Lower leg skin (tissue), 4 donors: ENCODE data around the gene EML4. TPM values are rescaled to one million over a fixed set of nuclear protein-coding genes. Genes with fewer than 3 reads are reported as not detected.
A peak's percentile ranks its signal among the peaks of the same experiment; 100 is the strongest.

Experiments
- DNase-seq, 2 donors: peaks; one replicate each; pipeline ENCODE4 v3.0.0-alpha.2; 2019; ENCODE audit warnings: low spot score in 2 of 2
- H3K4me3 ChIP-seq: fragments of 200-600 bp; sonication (generic); 2 replicates; pipeline ENCODE4 v1.5.1; 2017; ENCODE audit warnings: mild to moderate bottlenecking, low read depth; ENCODE audit not compliant: poor library complexity, severe bottlenecking
- POLR2A ChIP-seq, 2 donors: fragments of 450-650 bp; IDR thresholded peaks; one replicate each; pipeline ENCODE4 v1.6.1; 2016 to 2017; ENCODE audit warnings: antibody characterized with exemption in 2 of 2, mild to moderate bottlenecking in 1 of 2, moderate library complexity in 1 of 2
- WGBS, 2 donors: methylation state at CpG; one replicate each; pipeline ENCODE4 v1.1.5; 2018; 5-methylcytosine and 5-hydroxymethylcytosine counted together
- intact Hi-C: fragments of 100-400 bp; cut with DNase I; formaldehyde crosslinking; loops from one replicate; pipeline ENCODE4 v1.15.0; 2023; ENCODE audit warnings: low total_unique reads
- total RNA-seq, 4 donors: library from RNA; depleted of rRNA; stranded (reverse); fragments of >200 nt; gene quantifications; one replicate each; pipeline ENCODE4 v1.1.0, GENCODE V29; 2016
- TF ChIP-seq, protein P1 (sequence below), 3 donors: fragments of 450-650 bp; IDR thresholded peaks; one replicate each; pipeline ENCODE4 v1.5.1; 2016; ENCODE audit warnings: antibody characterized with exemption in 3 of 3, mild to moderate bottlenecking in 3 of 3, moderate library complexity in 2 of 3

Gene EML4
- total RNA-seq, 4 donors from 2014 or later = 29.5 to 37.4 (median 33.6) TPM

DNA sequence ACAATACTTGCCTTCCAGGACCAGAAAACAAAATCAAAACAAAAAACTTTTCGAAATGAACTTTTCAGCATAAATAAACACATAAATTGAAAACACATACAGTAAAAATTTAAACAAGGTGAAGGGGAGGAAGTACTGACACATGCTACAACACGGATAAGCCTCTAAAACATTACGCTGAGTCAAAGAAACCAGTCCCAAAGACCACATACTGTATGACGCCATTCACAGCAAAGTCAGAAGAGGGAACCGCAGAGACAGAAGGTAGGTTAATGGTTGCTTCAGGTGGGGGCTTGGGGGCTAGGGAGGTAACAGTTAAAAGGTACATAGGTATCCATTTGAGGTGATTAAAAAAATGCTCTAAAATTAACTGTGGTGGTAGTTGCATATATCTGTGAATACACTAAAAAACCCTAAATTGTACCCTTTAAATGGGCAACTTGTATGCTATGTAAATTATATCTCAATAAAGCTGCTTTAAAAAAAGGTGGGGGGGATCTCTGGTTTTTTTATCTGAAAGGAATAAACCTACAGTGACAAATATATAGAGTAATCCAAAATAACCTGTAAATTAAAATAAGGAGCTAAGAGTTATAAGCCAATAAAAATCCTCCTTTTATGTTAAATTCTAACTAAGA, 184.8 kb downstream of the EML4 start:
- DNase-seq = no peak
- H3K4me3 ChIP-seq = no peak overlapping the region
- no peak for TF ChIP-seq POLR2A (IDR thresholded peaks at IDR 0.05)
- TF ChIP-seq, protein P1, sequence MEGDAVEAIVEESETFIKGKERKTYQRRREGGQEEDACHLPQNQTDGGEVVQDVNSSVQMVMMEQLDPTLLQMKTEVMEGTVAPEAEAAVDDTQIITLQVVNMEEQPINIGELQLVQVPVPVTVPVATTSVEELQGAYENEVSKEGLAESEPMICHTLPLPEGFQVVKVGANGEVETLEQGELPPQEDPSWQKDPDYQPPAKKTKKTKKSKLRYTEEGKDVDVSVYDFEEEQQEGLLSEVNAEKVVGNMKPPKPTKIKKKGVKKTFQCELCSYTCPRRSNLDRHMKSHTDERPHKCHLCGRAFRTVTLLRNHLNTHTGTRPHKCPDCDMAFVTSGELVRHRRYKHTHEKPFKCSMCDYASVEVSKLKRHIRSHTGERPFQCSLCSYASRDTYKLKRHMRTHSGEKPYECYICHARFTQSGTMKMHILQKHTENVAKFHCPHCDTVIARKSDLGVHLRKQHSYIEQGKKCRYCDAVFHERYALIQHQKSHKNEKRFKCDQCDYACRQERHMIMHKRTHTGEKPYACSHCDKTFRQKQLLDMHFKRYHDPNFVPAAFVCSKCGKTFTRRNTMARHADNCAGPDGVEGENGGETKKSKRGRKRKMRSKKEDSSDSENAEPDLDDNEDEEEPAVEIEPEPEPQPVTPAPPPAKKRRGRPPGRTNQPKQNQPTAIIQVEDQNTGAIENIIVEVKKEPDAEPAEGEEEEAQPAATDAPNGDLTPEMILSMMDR (IDR thresholded peaks at IDR 0.05) = no peak
- intact Hi-C loops = no loop called here
- 82 to 84% methylated on average over 5 of the region's 5 CpGs for WGBS, 2 donors

DNA sequence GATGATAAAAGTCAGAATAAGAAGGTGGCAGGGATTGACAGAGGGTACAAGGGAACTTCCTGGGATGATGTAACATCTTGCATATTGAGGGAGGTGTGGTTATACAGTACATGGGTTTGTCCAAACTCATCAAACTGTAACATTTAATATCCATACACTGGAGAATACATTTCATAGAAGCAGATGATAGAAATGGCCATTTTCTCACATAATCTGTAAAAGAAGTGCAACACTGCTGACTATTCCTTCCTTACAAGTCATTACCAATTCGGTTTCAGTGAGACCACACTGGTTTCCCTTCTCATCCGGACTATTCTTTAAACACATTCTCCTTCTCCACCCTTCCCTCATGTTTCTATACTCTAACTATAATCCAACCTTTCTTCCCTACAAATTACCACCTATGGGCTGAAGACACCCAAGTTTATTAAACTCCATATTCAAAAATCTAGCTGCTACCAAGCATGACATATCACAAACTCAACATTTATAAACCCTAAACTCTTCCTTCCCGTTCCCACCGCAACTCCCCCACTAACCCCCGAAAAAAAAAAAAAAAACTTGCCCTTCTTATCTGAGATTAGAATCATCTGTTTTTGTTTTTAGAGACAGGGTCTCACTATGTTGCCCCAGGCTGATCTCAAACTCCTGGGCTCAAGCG, 190.3 kb downstream of the EML4 start:
- H3K4me3 ChIP-seq = no peak overlapping the region
- TF ChIP-seq, protein P1 (IDR thresholded peaks at IDR 0.05) = no peak
- TF ChIP-seq POLR2A (IDR thresholded peaks at IDR 0.05) = no peak
- WGBS, 2 donors = 22 to 25% methylated on average over 6 of the region's 6 CpGs
- intact Hi-C loops = no loop called here
- DNase-seq = no peak

DNA sequence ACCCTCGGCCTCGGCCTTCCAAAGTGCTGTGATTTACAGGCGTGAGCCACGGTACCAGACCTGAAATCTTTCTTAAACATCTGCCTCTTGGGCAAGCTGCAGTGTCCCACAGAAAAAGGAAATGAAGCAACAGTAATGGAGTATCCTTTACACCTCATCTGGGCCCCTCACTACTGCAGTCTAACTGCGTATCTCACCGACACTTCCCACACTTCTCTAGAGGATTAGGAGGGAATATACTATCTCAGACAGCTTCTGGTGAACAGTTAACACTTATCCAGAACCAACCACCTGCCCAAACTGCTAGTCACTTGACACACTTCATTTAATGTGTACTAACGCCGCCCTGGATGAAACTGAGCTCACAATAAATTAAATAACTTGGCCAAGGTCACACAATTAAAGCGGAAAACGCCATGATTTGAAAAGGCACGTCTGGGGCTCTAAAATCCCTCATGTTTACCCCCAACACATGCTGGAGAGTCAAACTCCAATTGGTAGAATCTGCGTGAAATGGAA, 190.9 kb downstream of the EML4 start:
- TF ChIP-seq, protein P1 (IDR thresholded peaks at IDR 0.05) = no peak
- TF ChIP-seq POLR2A (IDR thresholded peaks at IDR 0.05) = no peak
- 3 to 7% methylated on average over 12 of the region's 12 CpGs for WGBS, 2 donors
- peak overlapping the region; percentile 97 for H3K4me3 ChIP-seq
- DNase-seq = no peak
- intact Hi-C loops = no loop called here

DNA sequence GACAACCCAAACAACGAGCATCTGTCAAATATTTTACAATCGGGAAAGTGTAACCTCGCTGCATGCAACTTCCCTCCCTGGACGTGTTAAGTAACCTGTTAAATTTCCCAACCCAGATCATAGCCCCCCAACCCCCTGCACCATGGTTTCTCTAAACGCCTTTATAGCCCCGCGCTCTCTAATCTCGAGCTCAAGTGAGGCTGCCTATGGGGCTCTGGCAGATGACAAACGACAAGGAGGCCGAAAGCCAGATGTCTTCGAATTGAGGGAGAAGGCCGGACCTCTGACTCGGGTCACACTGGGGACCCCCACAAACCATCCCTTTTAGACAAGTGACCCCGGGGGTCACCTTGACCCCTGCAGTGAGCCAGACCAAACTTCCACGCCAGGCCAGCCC, 191.3 kb downstream of the EML4 start:
- DNase-seq = no peak
- intact Hi-C loops = no loop called here
- TF ChIP-seq, protein P1 (IDR thresholded peaks at IDR 0.05) = no peak
- TF ChIP-seq POLR2A (IDR thresholded peaks at IDR 0.05) = no peak
- H3K4me3 ChIP-seq = peak overlapping the region; percentile 97
- WGBS, 2 donors = 0 to 1% methylated on average over 12 to 15 of the region's 15 CpGs

DNA sequence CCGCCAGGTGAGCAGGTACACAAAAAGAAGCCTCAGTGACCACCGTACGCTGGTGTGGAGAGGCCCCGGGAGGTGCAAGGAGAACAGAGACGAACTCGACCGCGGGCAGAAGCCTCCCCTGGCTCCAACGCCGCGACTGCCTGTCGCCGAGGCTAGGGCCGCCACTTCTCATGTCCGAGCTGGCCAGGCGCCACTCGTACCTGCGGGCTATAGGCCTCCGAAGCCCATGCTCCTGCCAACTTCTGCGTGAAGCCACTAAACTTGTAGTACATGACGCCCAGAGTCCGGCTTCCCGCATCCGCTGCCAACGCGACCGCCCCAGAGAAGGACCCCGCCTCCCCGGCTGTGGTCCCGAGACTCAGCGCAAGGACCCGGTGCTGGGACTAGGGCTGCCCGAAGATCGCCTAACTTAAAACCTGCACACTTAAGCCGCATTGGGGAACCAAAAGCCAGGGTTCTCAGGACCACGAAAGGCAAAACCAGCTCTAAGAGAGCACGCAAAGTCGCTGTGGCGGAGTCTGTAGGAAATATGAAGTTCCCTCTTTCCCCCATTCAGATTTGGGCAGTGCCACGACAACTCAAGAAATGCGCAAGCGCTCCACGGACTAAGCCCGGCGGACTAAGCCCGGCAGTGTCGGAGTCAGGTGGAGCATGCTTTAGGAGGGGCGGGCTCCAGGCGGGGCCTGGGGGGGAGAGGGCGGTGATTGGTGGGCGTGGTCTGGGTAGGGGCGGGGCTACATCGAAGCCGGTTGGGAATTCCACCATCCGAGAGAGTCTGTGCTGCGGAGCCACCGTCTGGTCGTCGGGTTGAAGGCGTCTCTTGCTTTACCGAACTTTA, 192.0 kb downstream of the EML4 start, which contains the start of gene COX7A2L:
COX7A2L (minus strand) TSS at position 328 of the 838 bp plus-strand sequence; CDS start at position 272, 56 bp downstream.
- peak; percentile 96 to 99 for DNase-seq
- H3K4me3 ChIP-seq = peak within 1 kb of the TSS; percentile 97
- TF ChIP-seq POLR2A (IDR thresholded peaks at IDR 0.05) = no peak
- intact Hi-C loops = no loop called here
- 0 to 1% methylated on average over 54 to 61 of the region's 61 CpGs for WGBS, 2 donors
